Naive thymus-derived CD8-positive, alpha-beta T cell (primary cell): Measurements from ENCODE around the gene CDC37. TPM values are rescaled to one million over a fixed set of nuclear protein-coding genes. Genes with fewer than 3 reads are reported as not detected.
"Not testable (repeated sequence)": the region's sequence is repeated elsewhere in the genome, so short reads cannot be mapped to it uniquely, and the experiment has no call there.

Experiments used
- ATAC-seq, 2 donors: fragments of 150-1000 bp; cut with Tn5 transposase in 1 of 2; sonication (Bioruptor Pico), chemical (Tn5 transposase) in 1 of 2; 1 replicate in 1 of 2; 2 replicates in 1 of 2; pipeline ENCODE4 v1.10.0; 2021; ENCODE audit warnings: mild to moderate bottlenecking in 2 of 2, moderate library complexity in 2 of 2
- POLR2A ChIA-PET: fragments of 350-600 bp; sonication (Branson Sonifier 250); formaldehyde crosslinking; loops from one replicate; lab custom pipeline; 2021; ENCODE audit warnings: antibody characterized with exemption; lab: Charles Lee
- DNase-seq, 10 donors: peaks; one replicate each; pipeline versions ENCODE4 v3.0.0 to v3.0.0-alpha.2; 2020 to 2022
- H3K27ac Mint-ChIP-seq, 10 donors: one replicate each; pipeline ENCODE4 v1.8.0; 2020 to 2022; ENCODE audit warnings: mild to moderate bottlenecking in 10 of 10, mixed read lengths in 10 of 10, moderate library complexity in 4 of 10, inconsistent platforms in 1 of 10
- H3K27me3 Mint-ChIP-seq, 5 donors: one replicate each; pipeline ENCODE4 v1.8.0; 2021 to 2022; ENCODE audit warnings: mixed read lengths in 5 of 5
- H3K36me3 Mint-ChIP-seq, 3 donors: one replicate each; pipeline ENCODE4 v1.8.0; 2020 to 2022; ENCODE audit warnings: mixed read lengths in 3 of 3, mild to moderate bottlenecking in 2 of 3, inconsistent platforms in 1 of 3
- H3K4me1 Mint-ChIP-seq, 4 donors: one replicate each; pipeline ENCODE4 v1.8.0; 2021 to 2022; ENCODE audit warnings: mixed read lengths in 4 of 4
- H3K4me3 Mint-ChIP-seq, 10 donors: one replicate each; pipeline ENCODE4 v1.8.0; 2020 to 2022; ENCODE audit warnings: mild to moderate bottlenecking in 10 of 10, mixed read lengths in 10 of 10, moderate library complexity in 6 of 10, inconsistent platforms in 1 of 10
- H3K9me3 Mint-ChIP-seq, 9 donors: one replicate each; pipeline ENCODE4 v1.8.0; 2020 to 2022; ENCODE audit warnings: mixed read lengths in 9 of 9, mild to moderate bottlenecking in 3 of 9, inconsistent platforms in 1 of 9, moderate library complexity in 1 of 9
- polyA plus RNA-seq, 3 donors: library from polyadenylated mRNA; unstranded; fragments of 300-500 nt; fragmentation: Illumina TruSeq; gene quantifications; one replicate each; pipeline ENCODE4 v1.2.3, GENCODE V29; 2021
- total RNA-seq, 8 experiments: library from RNA in 2 of 8; stranded (reverse) in 2 of 8; gene quantifications; one replicate each; pipeline ENCODE4 v1.2.3 and lab custom pipeline; 2021 to 2026

Gene CDC37
- total and polyA plus RNA-seq, 5 experiments from 2014 or later, result 63.2 to 158 (median 81.1) TPM

GRCh38 chr19:10406191-10406590 lies 2.8 kb upstream of the CDC37 start:
- H3K4me3 Mint-ChIP-seq, result peak overlapping the region in 4 of 10 donors; percentile 14 to 96 (median 38)
- H3K9me3 Mint-ChIP-seq, result peaks cover 0 to 2% (median 0%) of the 10 kb centered on the region in 9 donors
- no peaks in the 10 kb centered on the region for H3K36me3 Mint-ChIP-seq
- ATAC-seq (no peak), DNase-seq (no peak)
- H3K27ac Mint-ChIP-seq, result peak overlapping the region in 5 of 10 donors; percentile 15 to 91 (median 70)
- no peaks in the 10 kb centered on the region for H3K27me3 Mint-ChIP-seq
- POLR2A ChIA-PET, result interaction anchor here (0.6 to 9.8 kb wide), 7 partner anchors 9 to 39 kb away, joined by 3 to 91 read pairs (median 12); partner anchors contain the start of gene PDE4A
- peaks cover 34 to 85% (median 78%) of the 10 kb centered on the region in 4 donors for H3K4me1 Mint-ChIP-seq

GRCh38 chr19:10404888-10405820 lies 1.8 kb upstream of the CDC37 start:
- Mint-ChIP-seq H3K4me3 (peak overlapping the region; percentile 91 to 98 (median 92)), H3K36me3 (no peaks in the 10 kb centered on the region), H3K9me3 (peaks cover 0 to 2% (median 0%) of the 10 kb centered on the region in 9 donors), H3K4me1 (peaks cover 34 to 85% (median 81%) of the 10 kb centered on the region in 4 donors), H3K27me3 (no peaks in the 10 kb centered on the region), H3K27ac (peak overlapping the region; percentile 82 to 98 (median 98))
- ATAC-seq, result no peak
- POLR2A ChIA-PET, result interaction anchor here (0.6 to 9.8 kb wide), 8 partner anchors 10 to 285 kb away, joined by 3 to 91 read pairs (median 9); partner anchors contain the start of genes EIF3G, ICAM1 and PDE4A
- peak in 1 of 10 donors; percentile 39 for DNase-seq

- peaks cover 34 to 72% (median 69%) of the 10 kb centered on the region in 4 donors for H3K4me1 Mint-ChIP-seq
- H3K27ac Mint-ChIP-seq, result peak overlapping the region; percentile 81 to 98 (median 98)
- H3K9me3 Mint-ChIP-seq, result peaks cover 0 to 2% (median 0%) of the 10 kb centered on the region in 9 donors
- no peaks in the 10 kb centered on the region for H3K27me3 Mint-ChIP-seq
- ATAC-seq (no peak), DNase-seq (no peak)
- H3K4me3 Mint-ChIP-seq, result peak overlapping the region; percentile 91 to 98 (median 92)
- peaks cover 0 to 7% (median 0%) of the 10 kb centered on the region in 3 donors for H3K36me3 Mint-ChIP-seq
- POLR2A ChIA-PET, result interaction anchor here (0.6 to 9.8 kb wide), 5 partner anchors 13 to 433 kb away, joined by 3 to 91 read pairs (median 4); partner anchors contain the start of genes ICAM1, RAVER1 and TMED1
Measured at GRCh38 chr19:10402441-10403038, 802 bp downstream of the CDC37 start.

GRCh38 chr19:10399878-10400277 lies 3.5 kb downstream of the CDC37 start:
- POLR2A ChIA-PET, result interaction anchor here (0.6 to 9.8 kb wide), 8 partner anchors 15 to 304 kb away, joined by 3 to 91 read pairs (median 4); no protein-coding TSS in a partner anchor
- DNase-seq, result no peak
- ATAC-seq, result no peak
- peak overlapping the region in 5 of 10 donors; percentile 6 to 71 (median 40) for H3K27ac Mint-ChIP-seq
- peaks cover 33 to 54% (median 49%) of the 10 kb centered on the region in 4 donors for H3K4me1 Mint-ChIP-seq
- peaks cover 0 to 25% (median 2%) of the 10 kb centered on the region in 3 donors for H3K36me3 Mint-ChIP-seq
- no peaks in the 10 kb centered on the region for H3K27me3 Mint-ChIP-seq
- no peak overlapping the region for H3K4me3 Mint-ChIP-seq
- peaks cover 0 to 2% (median 0%) of the 10 kb centered on the region in 9 donors for H3K9me3 Mint-ChIP-seq

GRCh38 chr19:10399340-10399739 lies 4.0 kb downstream of the CDC37 start:
- H3K9me3 Mint-ChIP-seq, DNase-seq, ATAC-seq, H3K27me3 Mint-ChIP-seq: not testable (repeated sequence)
- H3K27ac Mint-ChIP-seq, result peak overlapping the region in 3 of 10 donors; percentile 29 to 81 (median 57)
- H3K4me1 Mint-ChIP-seq, result peaks cover 33 to 48% (median 44%) of the 10 kb centered on the region in 4 donors
- POLR2A ChIA-PET, result interaction anchor here (0.6 to 1.3 kb wide), 5 partner anchors 21 to 209 kb away, joined by 3 to 6 read pairs (median 4); no protein-coding TSS in a partner anchor
- peaks cover 0 to 29% (median 2%) of the 10 kb centered on the region in 3 donors for H3K36me3 Mint-ChIP-seq
- H3K4me3 Mint-ChIP-seq, result peak overlapping the region in 2 of 10 donors; percentile 20 to 47

- Mint-ChIP-seq H3K4me3 (peak overlapping the region in 1 of 10 donors; percentile 2), H3K9me3 (no peaks in the 10 kb centered on the region), H3K4me1 (peaks cover 28 to 45% (median 41%) of the 10 kb centered on the region in 4 donors), H3K36me3 (peaks cover 0 to 34% (median 2%) of the 10 kb centered on the region in 3 donors), H3K27ac (peak overlapping the region in 4 of 10 donors; percentile 29 to 79 (median 60)), H3K27me3 (no peaks in the 10 kb centered on the region)
- no peak for ATAC-seq
- POLR2A ChIA-PET, result interaction anchor here (0.6 to 0.9 kb wide), 2 partner anchors 23 to 98 kb away, joined by 3 read pairs; no protein-coding TSS in a partner anchor
- no peak for DNase-seq
Measured at GRCh38 chr19:10398819-10399218, 4.5 kb downstream of the CDC37 start.

GRCh38 chr19:10395917-10396316 lies 7.4 kb downstream of the CDC37 start:
- Mint-ChIP-seq H3K36me3 (peaks cover 0 to 55% (median 8%) of the 10 kb centered on the region in 3 donors), H3K4me3 (no peak overlapping the region), H3K9me3 (no peaks in the 10 kb centered on the region), H3K27me3 (no peaks in the 10 kb centered on the region), H3K27ac (peak overlapping the region in 2 of 10 donors; percentile 18 to 75), H3K4me1 (peaks cover 15 to 23% (median 17%) of the 10 kb centered on the region in 4 donors)
- no peak for ATAC-seq
- POLR2A ChIA-PET, result interaction anchor here (0.7 to 1.2 kb wide), 2 partner anchors 13 to 14 kb away, joined by 3 to 6 read pairs; no protein-coding TSS in a partner anchor
- DNase-seq, result no peak

GRCh38 chr19:10395436-10395835 lies 7.9 kb downstream of the CDC37 start:
- H3K27ac Mint-ChIP-seq, result peak overlapping the region in 1 of 10 donors; percentile 11

GRCh38 chr19:10395003-10395402 lies 8.3 kb downstream of the CDC37 start:
- Mint-ChIP-seq H3K4me1 (peaks cover 9 to 16% (median 15%) of the 10 kb centered on the region in 4 donors), H3K27ac (peak overlapping the region in 1 of 10 donors; percentile 11), H3K27me3 (no peaks in the 10 kb centered on the region), H3K4me3 (no peak overlapping the region), H3K9me3 (no peaks in the 10 kb centered on the region), H3K36me3 (peaks cover 0 to 58% (median 10%) of the 10 kb centered on the region in 3 donors)
- POLR2A ChIA-PET, result interaction anchor here (1.2 kb wide), 1 partner anchor 12 kb away, joined by 6 read pairs; no protein-coding TSS in a partner anchor
- ATAC-seq (no peak), DNase-seq (no peak)

More at GRCh38 chr19:10395436-10395835, 7.9 kb downstream of the CDC37 start:
- peaks cover 0 to 58% (median 10%) of the 10 kb centered on the region in 3 donors for H3K36me3 Mint-ChIP-seq
- H3K4me1 Mint-ChIP-seq, result peaks cover 12 to 20% (median 16%) of the 10 kb centered on the region in 4 donors
- H3K9me3 Mint-ChIP-seq, result no peaks in the 10 kb centered on the region
- no peak overlapping the region for H3K4me3 Mint-ChIP-seq
- no peaks in the 10 kb centered on the region for H3K27me3 Mint-ChIP-seq
- DNase-seq (no peak), ATAC-seq (no peak)
- POLR2A ChIA-PET, result interaction anchor here (0.7 to 1.2 kb wide), 2 partner anchors 12 to 14 kb away, joined by 3 to 6 read pairs; no protein-coding TSS in a partner anchor

GRCh38 chr19:10393137-10393536 lies 10.2 kb downstream of the CDC37 start:
- peak overlapping the region in 1 of 10 donors; percentile 69 for H3K27ac Mint-ChIP-seq
- ATAC-seq (no peak), DNase-seq (no peak)
- H3K9me3 Mint-ChIP-seq, result no peaks in the 10 kb centered on the region
- POLR2A ChIA-PET, result no interaction called here
- peaks cover 7 to 14% (median 10%) of the 10 kb centered on the region in 4 donors for H3K4me1 Mint-ChIP-seq
- no peak overlapping the region for H3K4me3 Mint-ChIP-seq
- H3K36me3 Mint-ChIP-seq, result peaks cover 0 to 57% (median 10%) of the 10 kb centered on the region in 3 donors
- H3K27me3 Mint-ChIP-seq, result no peaks in the 10 kb centered on the region

GRCh38 chr19:10392120-10392519 lies 11.2 kb downstream of the CDC37 start:
- no peaks in the 10 kb centered on the region for H3K27me3 Mint-ChIP-seq
- peaks cover 0 to 7% (median 4%) of the 10 kb centered on the region in 4 donors for H3K4me1 Mint-ChIP-seq
- POLR2A ChIA-PET, result interaction anchor here (0.8 to 1.6 kb wide), 2 partner anchors 11 to 133 kb away, joined by 4 to 5 read pairs; partner anchors contain the start of gene TYK2
- ATAC-seq (no peak), DNase-seq (no peak)
- H3K4me3 Mint-ChIP-seq, result no peak overlapping the region
- H3K9me3 Mint-ChIP-seq, result no peaks in the 10 kb centered on the region
- H3K36me3 Mint-ChIP-seq, result peaks cover 0 to 50% (median 10%) of the 10 kb centered on the region in 3 donors
- peak overlapping the region in 2 of 10 donors; percentile 29 to 40 for H3K27ac Mint-ChIP-seq
